NCI-H510A treated with DMSO at 0.1 percent for 48 hours (cell line): ENCODE measurements around the gene DHRS4L2.

Source experiments
- DNase-seq: peaks from one replicate; lab custom pipeline; 2025; lab: John Stamatoyannopoulos, UW

Gene DHRS4L2

GRCh38 chr14:24053548-24054323 is 65.0 kb downstream of the DHRS4L2 start:
- DNase-seq: no peak

GRCh38 chr14:24054324-24054641 is 65.6 kb downstream of the DHRS4L2 start:
- no peak for DNase-seq

DNA sequence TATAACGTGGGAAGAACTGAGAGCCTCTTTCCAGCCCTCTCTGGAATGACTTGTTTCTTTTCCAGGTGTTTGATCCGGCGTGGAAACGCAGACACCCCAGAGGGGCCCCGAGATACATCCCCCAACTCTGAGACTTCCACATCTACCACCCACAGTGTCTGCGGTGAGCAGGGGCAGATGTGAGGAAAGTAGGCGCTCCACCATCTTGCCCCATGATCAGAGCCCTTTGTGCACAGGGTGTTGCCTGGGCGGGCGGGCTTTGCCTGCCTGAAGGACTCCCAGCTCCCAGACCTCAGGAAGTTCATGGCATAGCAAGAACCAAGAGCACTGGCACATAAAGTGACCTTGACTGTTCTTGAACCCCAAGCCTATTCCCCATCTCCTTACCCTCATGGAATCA is 65.9 kb downstream of the DHRS4L2 start:
- DNase-seq: no peak
